HK-2 (cell line): Measurements from ENCODE around the gene GUCY1A1.

Experiments
- DNase-seq: peaks from one replicate; pipeline ENCODE4 v3.0.0-alpha.2; 2018; ENCODE audit not compliant: unreplicated experiment

GUCY1A1 gene

GRCh38 chr4:155659176-155659575 is 7.5 kb upstream of the GUCY1A1 start:
- DNase-seq: no peak

DNA sequence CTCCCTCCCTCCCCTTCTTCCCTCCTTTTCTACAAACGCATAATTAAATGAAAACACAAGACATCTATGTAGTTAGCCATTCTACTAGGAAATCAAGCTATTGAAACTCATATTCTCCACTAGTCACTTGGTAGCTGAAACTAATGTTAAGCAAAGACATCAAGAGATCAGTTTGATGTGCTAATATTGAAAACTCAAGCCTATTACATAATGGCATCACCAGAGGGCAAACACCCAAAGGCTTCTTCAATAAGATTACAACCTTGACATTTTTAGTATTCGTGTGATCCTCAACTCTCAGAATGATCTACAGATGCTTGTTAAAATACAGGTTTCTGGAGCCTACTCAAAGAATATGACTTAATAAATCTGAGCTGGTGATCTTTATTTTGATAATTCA is 6.2 kb upstream of the GUCY1A1 start:
- DNase-seq: no peak

- DNase-seq: no peak
Observed at GRCh38 chr4:155665054-155665453, 1.6 kb upstream of the GUCY1A1 start.

DNA sequence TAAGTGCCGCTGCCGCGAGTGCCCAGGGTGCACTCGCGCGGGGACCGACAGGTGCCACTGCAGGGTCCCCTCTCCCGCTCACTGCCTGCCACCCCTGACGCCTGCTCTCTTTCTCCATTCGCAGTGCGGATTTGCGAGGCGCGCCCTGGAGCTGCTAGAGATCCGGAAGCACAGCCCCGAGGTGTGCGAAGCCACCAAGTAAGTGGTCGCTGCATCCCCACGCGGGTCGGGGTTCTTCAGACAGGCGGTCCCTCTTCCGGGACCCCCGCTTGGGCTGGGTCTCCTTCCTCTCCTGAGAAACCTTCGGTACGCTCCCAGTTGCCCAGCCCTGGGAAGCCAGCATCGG is 547 bp downstream of the GUCY1A1 start:
- no peak for DNase-seq

GRCh38 chr4:155667568-155668511 is 1.2 kb downstream of the GUCY1A1 start:
- peak; percentile 66 for DNase-seq

- no peak for DNase-seq
Observed at GRCh38 chr4:155668707-155669220, 2.1 kb downstream of the GUCY1A1 start.

DNA sequence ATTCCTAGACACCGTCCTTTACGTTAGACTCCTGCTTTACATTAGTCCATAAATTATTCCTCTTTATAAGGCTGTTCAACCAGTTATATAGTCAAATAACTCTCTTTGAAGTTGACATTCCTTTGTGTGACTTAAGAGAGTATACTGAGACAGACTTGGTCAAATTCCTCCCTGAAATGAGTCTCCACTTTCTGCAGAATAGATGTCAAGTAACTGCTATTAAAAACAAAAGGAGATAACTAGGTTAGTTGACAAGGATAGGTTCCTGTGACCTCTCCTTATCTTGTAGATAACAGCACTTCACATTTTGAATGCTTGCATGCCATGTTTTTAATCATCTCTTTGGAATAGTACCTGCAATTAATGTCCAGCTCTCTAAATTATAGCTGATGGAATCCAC is 5.7 kb downstream of the GUCY1A1 start:
- no peak for DNase-seq

DNA sequence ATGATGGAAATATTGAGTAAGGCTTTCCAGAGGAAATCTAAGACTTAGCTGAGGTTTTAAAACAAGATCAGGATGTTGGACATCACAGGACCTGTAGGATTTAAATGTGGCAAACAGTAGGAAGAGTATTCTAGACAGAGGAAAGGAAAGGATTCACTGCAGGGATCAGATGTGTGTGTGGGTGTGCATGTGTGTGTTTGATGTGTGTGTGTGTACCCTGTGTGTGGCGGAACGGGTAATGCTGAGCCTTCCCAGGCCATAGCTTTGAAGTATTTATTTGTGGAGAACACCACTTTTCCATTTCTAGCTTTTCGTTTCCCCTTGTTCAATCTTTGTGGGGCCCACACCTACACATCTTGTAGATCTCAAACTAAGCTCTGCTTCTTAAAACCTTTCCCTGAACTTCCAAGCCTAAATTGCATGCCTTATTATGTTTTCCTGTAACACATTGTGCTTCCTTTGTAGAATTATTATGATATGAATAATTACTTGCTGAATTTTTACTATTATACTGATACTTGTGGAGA is 6.9 kb downstream of the GUCY1A1 start:
- no peak for DNase-seq

DNA sequence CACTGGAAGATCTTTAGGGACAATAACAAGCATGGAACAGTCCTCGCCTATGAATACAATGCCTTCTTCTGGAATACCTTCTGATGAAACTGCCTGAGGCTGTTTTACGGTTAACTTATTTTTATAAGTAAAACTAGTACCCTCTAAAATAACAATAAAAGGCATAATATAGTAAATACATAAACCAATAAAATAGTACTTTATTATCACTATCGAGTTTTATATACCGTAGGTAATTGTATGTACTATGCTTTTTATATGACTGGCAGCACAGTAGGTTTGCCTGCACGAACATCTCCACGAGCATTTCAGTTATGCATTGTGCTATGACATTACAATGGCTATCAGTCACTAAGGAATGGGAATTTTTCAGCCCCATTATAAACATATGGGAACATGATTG is 8.0 kb downstream of the GUCY1A1 start:
- no peak for DNase-seq

GRCh38 chr4:155675709-155676429 is 9.2 kb downstream of the GUCY1A1 start:
- no peak for DNase-seq

- no peak for DNase-seq
Observed at GRCh38 chr4:155676430-155676825, 9.8 kb downstream of the GUCY1A1 start.

DNA sequence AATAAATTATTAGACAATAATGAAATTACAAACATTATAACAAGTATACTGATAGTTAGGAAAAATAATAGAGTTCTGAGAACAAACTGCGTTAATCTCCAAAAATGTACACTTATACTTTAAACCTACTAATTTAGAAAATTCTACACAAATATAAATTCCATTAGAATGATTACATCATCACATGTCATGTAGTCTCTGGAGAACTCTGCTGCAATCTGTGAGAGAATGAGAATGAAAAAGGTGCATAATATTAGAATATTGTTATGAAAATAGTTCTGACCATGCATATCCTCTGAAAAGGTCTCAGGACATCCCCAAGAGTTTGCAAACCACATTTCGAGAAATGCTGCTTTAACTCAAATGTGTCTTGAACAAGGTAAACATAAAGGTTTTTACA is 11.4 kb downstream of the GUCY1A1 start:
- no peak for DNase-seq

DNA sequence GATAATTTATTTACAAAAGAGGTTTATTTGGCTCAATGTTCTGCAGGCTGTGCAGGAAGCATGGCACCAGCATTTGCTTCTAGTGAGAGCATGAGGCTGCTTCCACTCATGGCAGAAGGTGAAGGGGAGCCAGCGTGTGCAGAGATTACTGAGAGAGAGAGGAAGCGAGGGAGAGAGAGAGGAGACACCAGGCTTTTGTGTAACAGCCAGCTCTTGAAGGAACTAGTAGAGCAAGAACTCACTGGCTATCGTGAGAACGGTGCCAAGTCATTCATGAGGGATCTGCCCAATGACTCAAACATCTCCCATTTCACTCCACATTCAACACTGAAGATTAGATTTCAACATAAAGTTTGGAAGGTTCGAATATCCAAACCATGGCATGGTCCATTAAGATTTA is 12.7 kb downstream of the GUCY1A1 start:
- no peak for DNase-seq

GRCh38 chr4:155681886-155682285 is 15.2 kb downstream of the GUCY1A1 start:
- no peak for DNase-seq

GRCh38 chr4:155684423-155684822 is 17.8 kb downstream of the GUCY1A1 start:
- no peak for DNase-seq

DNA sequence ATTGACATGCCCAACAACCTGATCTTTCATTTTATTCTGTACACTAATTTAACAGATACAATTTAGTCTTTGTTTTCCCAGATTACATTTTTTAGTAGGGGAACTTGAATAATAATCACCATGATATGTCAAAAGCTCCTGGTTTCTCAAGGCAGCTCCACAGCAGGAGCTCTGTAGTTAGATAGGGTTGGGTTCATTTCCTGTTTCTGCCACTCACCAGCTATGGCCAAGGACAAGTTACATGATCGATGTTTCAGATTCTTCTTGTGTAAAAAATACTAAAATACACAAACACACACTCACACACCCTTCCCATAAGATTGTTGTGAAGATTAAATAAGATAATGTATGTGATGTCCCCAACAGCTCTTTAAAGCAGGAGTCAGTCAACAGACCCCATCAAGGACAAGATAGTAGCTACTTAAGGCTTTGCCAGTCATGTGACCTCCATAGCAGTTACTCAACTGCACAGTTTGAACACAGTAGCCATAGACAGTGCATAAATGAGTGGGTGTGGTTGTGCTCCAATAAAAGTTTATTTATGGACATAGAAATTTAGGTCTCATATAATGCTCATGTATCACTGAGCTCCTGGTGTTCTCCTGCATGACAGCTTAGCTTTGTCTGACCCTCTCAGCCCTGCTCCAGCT is 18.4 kb downstream of the GUCY1A1 start:
- no peak for DNase-seq

- no peak for DNase-seq
Observed at GRCh38 chr4:155687380-155687982, 20.8 kb downstream of the GUCY1A1 start.

DNA sequence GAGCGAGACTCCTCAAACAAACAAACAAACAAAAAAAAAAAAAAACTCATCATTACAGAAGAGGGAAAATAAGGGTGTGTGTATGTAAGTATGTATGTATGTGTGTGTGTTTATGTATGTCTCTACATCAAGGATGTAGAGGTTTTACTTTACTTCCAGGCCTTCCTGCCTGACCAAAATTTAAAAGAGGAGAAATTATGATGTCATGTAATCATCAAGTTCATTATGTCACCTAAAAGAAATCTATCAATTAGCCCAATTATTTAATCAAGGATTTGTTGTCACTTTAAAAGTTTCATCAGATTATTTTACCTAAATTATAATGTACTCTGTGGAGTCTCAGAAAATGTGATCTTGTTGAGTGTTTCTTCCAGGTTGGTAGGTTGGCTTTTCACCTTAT is 21.6 kb downstream of the GUCY1A1 start:
- no peak for DNase-seq

GRCh38 chr4:155688860-155689259 is 22.2 kb downstream of the GUCY1A1 start:
- no peak for DNase-seq

- DNase-seq: no peak
Observed at GRCh38 chr4:155690044-155690837, 23.6 kb downstream of the GUCY1A1 start.

DNA sequence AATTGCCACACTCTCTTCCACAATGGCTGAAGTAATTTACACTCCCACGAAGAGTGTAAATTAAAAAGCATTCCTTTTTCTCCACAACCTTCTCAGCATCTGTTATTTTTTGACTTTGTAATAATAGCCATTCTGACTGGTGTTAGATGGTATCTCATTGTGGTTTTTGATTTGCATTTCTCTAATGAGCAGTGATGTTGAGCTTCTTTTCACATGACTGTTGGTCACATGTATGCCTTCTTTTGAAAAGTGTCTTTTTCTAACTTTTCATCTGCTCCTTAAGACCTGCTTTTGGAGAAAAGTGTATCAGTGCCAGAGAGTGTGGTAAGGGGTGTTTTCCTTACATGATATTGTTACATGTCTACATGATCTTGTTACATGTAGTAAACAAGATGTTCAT is 25.7 kb downstream of the GUCY1A1 start:
- DNase-seq: no peak
